Fibroblast of gingiva (primary cell): Measurements from ENCODE around the gene B3GNT8.
"Not testable (repeated sequence)": the region's sequence is repeated elsewhere in the genome, so short reads cannot be mapped to it uniquely, and the experiment has no call there.

Experiments
- DNase-seq: peaks from one replicate; pipeline ENCODE4 v3.0.0-alpha.2; 2011; ENCODE audit warnings: low read depth

B3GNT8 gene, protein sequence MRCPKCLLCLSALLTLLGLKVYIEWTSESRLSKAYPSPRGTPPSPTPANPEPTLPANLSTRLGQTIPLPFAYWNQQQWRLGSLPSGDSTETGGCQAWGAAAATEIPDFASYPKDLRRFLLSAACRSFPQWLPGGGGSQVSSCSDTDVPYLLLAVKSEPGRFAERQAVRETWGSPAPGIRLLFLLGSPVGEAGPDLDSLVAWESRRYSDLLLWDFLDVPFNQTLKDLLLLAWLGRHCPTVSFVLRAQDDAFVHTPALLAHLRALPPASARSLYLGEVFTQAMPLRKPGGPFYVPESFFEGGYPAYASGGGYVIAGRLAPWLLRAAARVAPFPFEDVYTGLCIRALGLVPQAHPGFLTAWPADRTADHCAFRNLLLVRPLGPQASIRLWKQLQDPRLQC

DNA sequence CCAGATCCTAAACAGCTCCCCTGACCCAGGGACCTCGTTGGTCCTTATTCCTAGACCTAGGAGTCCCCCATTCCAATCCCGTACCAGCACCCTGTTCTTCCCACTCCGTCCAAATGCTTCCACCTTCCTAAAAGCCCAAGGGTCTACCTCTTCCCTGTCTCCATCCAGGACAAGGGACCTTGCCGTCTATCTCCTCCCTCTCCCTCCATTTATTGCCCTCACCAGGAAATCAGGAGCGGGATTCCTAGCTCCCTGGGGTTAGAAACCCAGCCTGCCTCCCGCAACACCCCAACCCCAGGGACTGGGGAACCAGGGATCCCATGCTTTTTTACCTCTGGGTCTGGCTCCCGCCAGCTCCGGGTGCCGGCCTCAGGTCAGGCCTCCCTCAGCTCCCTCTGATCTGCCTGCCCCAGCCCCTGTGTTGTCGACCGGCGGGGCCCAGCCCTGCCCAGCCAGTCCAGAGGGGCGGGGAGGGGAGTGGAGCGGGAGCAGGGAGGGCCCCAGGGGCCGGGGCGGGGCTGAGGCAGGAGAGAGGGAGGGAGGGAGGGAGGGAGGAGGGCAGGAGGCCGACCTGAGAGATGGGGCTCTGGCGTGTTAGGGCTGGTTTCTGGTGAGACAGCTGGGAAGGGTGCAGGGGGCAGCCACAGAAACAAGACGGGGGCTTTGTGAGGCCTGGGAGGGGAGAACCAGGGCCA lies at the start of gene B3GNT8:
Gene B3GNT8, minus strand, starts transcription at position 423 of the 695 bp plus-strand sequence. CDS start 596 bp downstream, outside the sequence.
- DNase-seq = peak; percentile 61

DNA sequence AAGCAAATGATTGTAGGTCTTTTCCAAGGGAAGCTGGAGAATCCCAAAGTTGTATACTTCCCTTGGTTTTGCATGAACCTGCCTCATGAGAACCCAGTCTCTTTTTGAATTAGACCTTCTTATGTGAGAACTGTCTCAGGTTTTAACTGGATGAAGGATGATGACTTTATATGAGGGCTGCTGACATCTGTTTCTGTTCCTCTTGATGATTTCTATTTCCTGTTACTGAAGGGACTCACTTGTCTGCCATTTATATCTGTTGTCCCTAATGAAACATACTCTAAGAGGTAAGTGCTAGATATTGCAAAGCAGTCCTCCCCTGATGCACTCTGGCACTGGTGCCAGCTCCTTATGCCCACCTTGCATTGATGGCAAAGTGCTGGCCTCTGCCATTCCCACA lies 49.4 kb upstream of the B3GNT8 start:
- no peak for DNase-seq

- DNase-seq = not testable (repeated sequence)
These were observed 36.4 kb upstream of the B3GNT8 start for GRCh38 chr19:41463257-41464256.

DNA sequence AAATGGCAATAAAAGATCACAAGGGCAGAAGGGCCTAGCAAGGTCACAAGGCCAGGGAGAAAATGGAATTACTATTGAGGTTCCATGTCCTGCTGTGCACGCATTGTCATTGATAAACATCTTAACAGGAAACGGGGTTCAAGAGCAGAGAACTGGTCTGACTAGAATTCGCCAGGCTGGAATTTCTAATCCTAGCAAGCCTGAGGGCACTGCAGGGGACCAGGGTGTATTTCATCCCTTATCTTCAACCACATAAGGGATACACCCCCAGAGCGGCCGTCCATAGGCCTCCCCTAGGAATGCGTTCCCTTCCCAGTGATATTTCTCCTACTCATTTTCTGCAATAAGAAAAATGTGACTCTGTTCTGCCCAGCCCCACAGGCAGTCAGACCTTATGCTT lies 35.3 kb upstream of the B3GNT8 start:
- DNase-seq = no peak

- DNase-seq = no peak
These were observed 30.1 kb upstream of the B3GNT8 start for GRCh38 chr19:41457241-41457640.

- DNase-seq = peak; percentile 31
These were observed 29.3 kb upstream of the B3GNT8 start for GRCh38 chr19:41456342-41456918.

DNA sequence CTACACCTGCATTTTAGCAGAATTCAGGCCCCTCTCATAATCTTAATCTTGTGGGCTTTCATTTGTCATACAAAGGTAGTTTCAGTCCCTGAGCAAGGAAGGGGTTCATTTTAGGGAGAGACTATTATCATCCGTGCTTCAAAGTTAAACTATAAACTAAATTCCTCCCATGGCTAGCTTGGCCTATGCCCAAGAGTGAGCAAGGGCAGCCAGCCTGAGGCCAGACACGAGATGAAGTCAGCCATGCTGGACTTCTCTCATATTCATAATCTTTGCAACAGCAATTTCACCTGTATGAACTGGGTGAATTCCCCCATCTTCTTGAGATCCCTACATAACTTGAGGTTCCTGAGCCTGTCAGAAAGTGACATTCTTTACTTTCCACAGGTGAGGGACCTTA lies 28.8 kb upstream of the B3GNT8 start:
- no peak for DNase-seq

GRCh38 chr19:41452584-41453275 lies 25.6 kb upstream of the B3GNT8 start:
- no peak for DNase-seq

DNA sequence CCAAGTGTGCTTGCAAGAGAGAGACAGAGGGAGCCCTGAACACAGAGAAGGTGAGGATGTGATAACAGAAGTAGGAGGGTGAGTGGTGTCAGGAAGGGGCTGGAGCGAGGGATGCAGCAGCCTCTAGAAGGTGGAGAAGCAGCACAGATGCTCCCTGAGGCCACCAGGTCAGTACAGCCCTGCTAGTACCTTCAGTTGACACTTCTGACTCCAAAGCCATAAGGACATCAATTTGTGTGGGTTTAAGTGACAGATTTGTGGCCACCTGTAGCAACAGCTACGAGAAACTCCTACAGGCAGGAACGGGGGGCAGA lies 22.6 kb upstream of the B3GNT8 start:
- no peak for DNase-seq

GRCh38 chr19:41449079-41449864 lies 22.1 kb upstream of the B3GNT8 start:
- DNase-seq = peak; percentile 51

DNA sequence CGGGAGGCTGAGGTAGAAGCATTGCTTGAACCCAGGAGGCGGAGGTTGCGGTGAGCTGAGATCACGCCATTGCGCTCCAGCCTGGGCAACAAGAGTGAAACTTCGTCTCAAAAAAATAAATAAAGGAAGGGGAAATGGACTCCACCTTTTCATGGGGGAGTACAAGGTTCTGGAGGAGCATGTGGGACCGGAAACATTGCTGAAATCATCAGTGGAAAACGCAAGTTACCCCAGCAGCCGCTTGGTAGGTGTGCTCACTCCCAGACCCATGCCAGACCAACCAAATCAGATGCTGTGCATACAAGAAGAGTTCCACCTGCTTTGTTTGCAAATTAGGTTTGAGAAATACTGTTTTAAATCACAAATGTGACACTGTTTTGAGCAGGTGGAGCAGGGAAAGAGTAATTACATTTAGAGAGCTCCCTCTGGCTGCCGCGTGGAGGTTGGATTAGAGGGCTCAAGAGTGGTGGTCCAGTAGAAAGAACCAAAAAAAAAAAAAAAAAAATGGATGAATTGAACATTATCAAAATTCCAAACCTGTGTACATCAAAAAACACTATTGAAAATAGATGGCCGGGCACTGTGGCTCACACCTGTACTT lies 20.7 kb upstream of the B3GNT8 start:
- no peak for DNase-seq

DNA sequence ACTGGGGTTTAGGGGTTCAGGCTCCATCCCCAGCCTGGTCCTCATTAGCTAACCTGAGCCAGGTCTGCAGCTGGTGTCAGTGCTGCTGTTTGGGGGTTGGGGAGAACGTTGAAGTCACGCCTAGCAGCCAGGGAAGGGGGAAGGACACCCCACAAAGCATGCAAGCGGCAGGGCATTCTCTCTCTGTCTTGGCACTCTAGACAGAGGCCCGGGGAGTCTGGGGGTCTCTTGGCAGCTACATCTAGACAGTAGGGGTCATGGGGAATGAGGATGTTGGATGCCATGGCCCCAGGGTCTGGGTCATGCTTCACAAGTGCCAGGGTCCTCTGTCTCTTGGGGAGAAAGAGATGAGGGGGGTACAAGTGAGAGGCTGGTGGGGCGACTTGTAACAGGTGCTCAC lies 18.4 kb upstream of the B3GNT8 start:
- DNase-seq = no peak

GRCh38 chr19:41443813-41444455 lies 16.8 kb upstream of the B3GNT8 start:
- DNase-seq = no peak

GRCh38 chr19:41442473-41443355 lies 15.5 kb upstream of the B3GNT8 start, which contains the start of gene ERICH4:
Gene ERICH4 (plus strand): TSS chr19:41443156. CDS start chr19:41443170, 14 bp downstream.
- DNase-seq = no peak

- no peak for DNase-seq
These were observed 14.3 kb upstream of the B3GNT8 start for GRCh38 chr19:41441321-41441945.

- DNase-seq = peak; percentile 95
These were observed 12.5 kb upstream of the B3GNT8 start, which contains the start of gene DMAC2 for GRCh38 chr19:41439441-41440222. Gene DMAC2 (minus strand): TSS chr19:41439912. CDS start chr19:41439899, 13 bp downstream.
